Measurements from ENCODE around the gene ZNF695. TPM values are rescaled to one million over a fixed set of nuclear protein-coding genes. Genes with fewer than 3 reads are reported as not detected.

The ZNF695 gene
- 1 to 10 TPM in 1 of 4 donors, under 1 TPM in 2, not detected in 1; 0.53 to 5.8 (median 0.94) TPM for total RNA-seq

- peak; percentile 44 to 86 (median 84) for DNase-seq
- TF ChIP-seq POLR2A (IDR thresholded peaks at IDR 0.05) (no peak), CTCF (IDR thresholded peaks at IDR 0.05) (no peak)
- H3K4me3 ChIP-seq, result peak within 1 kb of the TSS; percentile 15 to 72 (median 52)
- H3K9me3 ChIP-seq, result peaks cover 0 to 9% (median 0%) of the 10 kb centered on the region in 4 donors
- H3K27me3 ChIP-seq, result no peaks in the 10 kb centered on the region
- peaks cover 0 to 4% (median 0%) of the 10 kb centered on the region in 4 donors for H3K4me1 ChIP-seq
- no peak within 1 kb of the TSS for H3K27ac ChIP-seq
- H3K36me3 ChIP-seq, result no peaks in the 10 kb centered on the region
These were observed at the start of gene ZNF695 for GRCh38 chr1:247007511-247008405. ZNF695 (minus strand) TSS chr1:247008057; CDS start chr1:247007908, 149 bp downstream.

GRCh38 chr1:247056071-247056470 is 48.2 kb upstream of the ZNF695 start:
- no peak for DNase-seq
- no peaks in the 10 kb centered on the region for H3K27me3 ChIP-seq
- peaks cover 0 to 26% (median 3%) of the 10 kb centered on the region in 4 donors for H3K9me3 ChIP-seq
- no peaks in the 10 kb centered on the region for H3K4me1 ChIP-seq
- H3K4me3 ChIP-seq, result no peak overlapping the region
- H3K27ac ChIP-seq, result no peak overlapping the region
- TF ChIP-seq CTCF (IDR thresholded peaks at IDR 0.05), result no peak
- H3K36me3 ChIP-seq, result no peaks in the 10 kb centered on the region

GRCh38 chr1:247054992-247055415 is 47.1 kb upstream of the ZNF695 start:
- H3K4me3 ChIP-seq, result no peak overlapping the region
- no peak for DNase-seq
- TF ChIP-seq CTCF (IDR thresholded peaks at IDR 0.05) (no peak), POLR2A (IDR thresholded peaks at IDR 0.05) (no peak)
- no peaks in the 10 kb centered on the region for H3K4me1 ChIP-seq
- H3K27me3 ChIP-seq, result no peaks in the 10 kb centered on the region
- H3K27ac ChIP-seq, result no peak overlapping the region
- H3K36me3 ChIP-seq, result no peaks in the 10 kb centered on the region
- H3K9me3 ChIP-seq, result peaks cover 0 to 26% (median 5%) of the 10 kb centered on the region in 4 donors

- peaks cover 0 to 30% (median 14%) of the 10 kb centered on the region in 4 donors for H3K9me3 ChIP-seq
- H3K27me3 ChIP-seq, result no peaks in the 10 kb centered on the region
These were observed 39.8 kb upstream of the ZNF695 start for GRCh38 chr1:247047702-247048101.

GRCh38 chr1:247047260-247047659 is 39.4 kb upstream of the ZNF695 start:
- Histone ChIP-seq H3K27ac (no peak overlapping the region), H3K4me3 (no peak overlapping the region), H3K4me1 (no peaks in the 10 kb centered on the region), H3K36me3 (no peaks in the 10 kb centered on the region), H3K9me3 (peaks cover 0 to 26% (median 13%) of the 10 kb centered on the region in 4 donors), H3K27me3 (no peaks in the 10 kb centered on the region)
- no peak for DNase-seq
- no peak for TF ChIP-seq POLR2A (IDR thresholded peaks at IDR 0.05)
- TF ChIP-seq CTCF (IDR thresholded peaks at IDR 0.05), result no peak

More at GRCh38 chr1:247047702-247048101, 39.8 kb upstream of the ZNF695 start:
- Histone ChIP-seq H3K36me3 (no peaks in the 10 kb centered on the region), H3K27ac (no peak overlapping the region), H3K4me1 (no peaks in the 10 kb centered on the region), H3K4me3 (no peak overlapping the region)
- TF ChIP-seq CTCF (IDR thresholded peaks at IDR 0.05) (no peak), POLR2A (IDR thresholded peaks at IDR 0.05) (no peak)
- DNase-seq, result no peak
